Spleen (tissue), 7 donors: ENCODE results near the gene PCSK4.

Experiments used
- CTCF ChIP-seq, 11 experiments: fragments of 200-600 bp in 7 of 11; fragments of 450-650 bp in 4 of 11; sonication (generic) in 4 of 11; IDR thresholded peaks in 8 of 11; conservative IDR thresholded peaks in 3 of 11; 1 replicate in 7 of 11; 2 replicates in 4 of 11; pipeline versions ENCODE4 v1.4.0 to v1.8.0; 2016 to 2021; ENCODE audit warnings: antibody characterized with exemption in 11 of 11, inconsistent platforms in 4 of 11, mild to moderate bottlenecking in 1 of 11
- POLR2A ChIP-seq, 3 donors: fragments of 450-650 bp; IDR thresholded peaks; one replicate each; pipeline ENCODE4 v1.5.1; 2017; ENCODE audit warnings: antibody characterized with exemption in 3 of 3, mild to moderate bottlenecking in 1 of 3
- POLR2AphosphoS5 ChIP-seq, 3 donors: sonication (generic); formaldehyde crosslinking; IDR thresholded peaks; one replicate each; pipeline ENCODE4 v1.5.1; 2017; ENCODE audit warnings: antibody characterized with exemption in 3 of 3
- donor health status: DM: no; HTN: no; CAD: no; lungs with moderate emphysema.
- donor health status: DM: no; HTN: no; CAD: no.
- donor health status: DM: no; HTN: no; CAD: no.

- TF ChIP-seq CTCF (IDR thresholded peaks at IDR 0.05 in 8 of 11, conservative IDR thresholded peaks at IDR 0.05 in 3 of 11) (no peak), POLR2AphosphoS5 (IDR thresholded peaks at IDR 0.05) (no peak), POLR2A (IDR thresholded peaks at IDR 0.05) (no peak)
These were observed 35.2 kb downstream of the PCSK4 start for GRCh38 chr19:1455002-1455335.
